GM19193 (cell line): Measurements from ENCODE around the gene CEP128.

Source experiments
- POLR2A ChIP-seq: IDR thresholded peaks from 4 replicates; pipeline ENCODE4 v1.6.1; 2011; ENCODE audit not compliant: insufficient read depth, insufficient read length; ENCODE audit errors: extremely low read depth

Gene CEP128

DNA sequence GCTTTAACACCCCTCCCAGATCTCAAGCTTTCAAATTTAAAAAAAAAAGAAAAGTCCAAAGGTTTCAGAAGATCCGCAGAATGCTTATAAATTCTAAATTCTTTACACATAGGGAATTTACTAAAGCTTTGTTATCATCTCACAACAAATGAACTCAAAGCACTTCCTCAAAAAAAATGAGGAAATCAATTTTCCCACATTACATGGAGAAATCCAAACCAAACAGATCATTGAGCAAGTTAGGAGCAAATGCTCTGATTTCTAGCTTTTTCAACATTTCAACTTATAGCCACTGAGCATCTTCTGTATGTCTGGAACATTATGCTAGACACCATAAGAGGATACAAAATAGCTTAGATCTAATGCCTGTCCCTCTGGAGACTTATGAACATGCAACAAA, 161.0 kb downstream of the CEP128 start:
- no peak for TF ChIP-seq POLR2A

- TF ChIP-seq POLR2A = no peak
Measured at GRCh38 chr14:80776657-80777056, 164.9 kb downstream of the CEP128 start.

DNA sequence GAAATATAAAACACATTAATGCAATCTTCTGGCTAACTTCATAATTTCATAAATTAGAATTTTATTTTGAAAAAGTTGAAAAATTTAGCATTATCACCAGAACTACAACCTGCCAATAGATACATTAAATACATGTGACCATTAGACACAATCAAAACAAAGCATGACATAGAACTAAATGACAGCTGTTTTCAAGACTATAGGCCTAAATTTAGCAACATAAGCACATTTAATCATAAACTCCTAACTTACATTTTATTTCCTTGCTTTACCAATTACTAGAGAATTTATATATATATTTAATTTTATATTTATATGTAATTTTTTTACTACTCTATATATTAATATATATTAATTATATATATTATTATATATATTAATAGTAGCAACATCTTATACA, 165.4 kb downstream of the CEP128 start:
- TF ChIP-seq POLR2A = no peak

DNA sequence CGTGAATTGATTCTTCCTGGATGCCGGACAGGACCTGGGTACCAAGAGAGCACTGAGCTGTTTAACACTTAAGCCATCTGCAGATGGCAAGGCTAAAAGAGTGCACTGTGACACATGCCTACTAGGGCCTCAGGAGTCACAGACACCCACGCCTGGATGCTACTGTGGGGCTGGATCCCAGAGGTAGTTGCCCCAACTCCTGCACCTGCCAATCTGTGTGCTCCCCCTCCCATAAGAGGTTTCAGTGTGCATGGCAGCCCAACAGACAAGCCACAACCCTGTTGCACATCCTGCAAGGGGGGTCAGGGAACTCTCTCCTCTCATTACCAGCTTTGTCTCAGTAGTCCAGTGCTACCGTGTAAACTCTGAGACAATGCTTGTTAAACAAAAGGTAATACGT, 169.0 kb downstream of the CEP128 start:
- no peak for TF ChIP-seq POLR2A

- no peak for TF ChIP-seq POLR2A
Measured at GRCh38 chr14:80771201-80771600, 170.3 kb downstream of the CEP128 start.

GRCh38 chr14:80770114-80770908, 171.2 kb downstream of the CEP128 start:
- TF ChIP-seq POLR2A = no peak

DNA sequence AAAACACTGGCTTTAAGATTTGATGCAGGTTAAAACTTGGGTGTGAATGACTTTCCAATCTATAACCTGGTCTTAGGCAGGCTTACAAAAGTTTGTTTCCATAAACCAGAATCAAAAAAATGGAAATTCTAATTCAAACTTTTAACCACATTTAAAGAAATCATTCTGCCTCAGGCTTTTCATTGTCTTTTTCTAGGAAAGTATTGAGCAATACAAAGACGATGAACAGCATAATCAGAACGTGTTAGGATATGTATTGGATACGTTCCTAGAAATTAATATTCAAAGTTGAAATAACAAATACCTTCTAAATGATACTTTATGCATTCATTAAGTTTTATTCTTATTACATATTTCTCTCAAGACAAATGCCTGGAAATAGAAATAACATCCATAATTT, 172.9 kb downstream of the CEP128 start:
- no peak for TF ChIP-seq POLR2A

DNA sequence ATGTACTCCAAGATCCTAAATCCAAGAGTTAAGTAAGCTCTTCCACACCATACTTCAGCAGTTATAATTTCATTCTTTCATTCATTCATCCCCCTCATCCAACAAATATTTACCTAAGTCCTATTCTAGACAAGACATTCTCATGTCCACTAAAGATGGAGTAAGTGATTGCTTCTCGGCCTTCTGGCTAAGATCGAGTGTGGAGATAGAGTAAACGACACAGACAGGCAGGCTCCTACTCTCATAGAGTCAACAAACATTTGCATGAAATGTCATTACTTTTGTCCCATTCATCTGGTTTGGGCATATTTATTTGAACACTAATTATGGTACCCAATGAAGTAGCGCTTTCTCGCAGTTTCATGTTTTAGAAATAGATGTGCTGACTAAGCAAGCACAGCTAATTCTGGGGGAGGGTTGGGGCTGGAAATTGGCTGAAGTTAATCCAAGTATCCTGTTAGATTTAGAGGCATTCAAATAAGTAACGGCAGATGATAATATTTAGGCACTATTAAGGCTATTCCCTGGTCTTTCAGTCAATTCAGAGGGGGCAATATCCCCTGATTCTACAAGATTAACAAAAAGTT, 176.5 kb downstream of the CEP128 start:
- no peak for TF ChIP-seq POLR2A

DNA sequence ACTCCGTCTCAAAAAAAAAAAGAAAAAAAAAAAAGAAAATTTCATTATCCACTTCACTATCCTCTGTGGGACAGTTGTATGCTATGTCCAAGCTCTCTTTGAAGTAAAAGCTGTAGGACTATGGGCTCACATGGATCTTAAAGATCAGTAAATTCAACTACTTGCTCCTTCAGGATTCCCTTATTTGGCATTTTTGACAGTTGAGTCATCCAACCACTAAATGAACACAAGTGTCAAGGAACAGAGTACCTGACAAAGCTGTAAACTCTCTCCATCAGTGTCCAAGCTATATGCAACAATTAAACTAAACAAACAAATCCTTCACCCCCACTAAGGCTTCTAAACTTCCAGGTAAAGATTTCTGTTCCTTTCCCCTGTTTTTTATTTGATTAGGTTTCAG, 177.0 kb downstream of the CEP128 start:
- no peak for TF ChIP-seq POLR2A

GRCh38 chr14:80762641-80763228, 178.8 kb downstream of the CEP128 start:
- TF ChIP-seq POLR2A = no peak

- TF ChIP-seq POLR2A = no peak
Measured at GRCh38 chr14:80754696-80755095, 186.8 kb downstream of the CEP128 start.

DNA sequence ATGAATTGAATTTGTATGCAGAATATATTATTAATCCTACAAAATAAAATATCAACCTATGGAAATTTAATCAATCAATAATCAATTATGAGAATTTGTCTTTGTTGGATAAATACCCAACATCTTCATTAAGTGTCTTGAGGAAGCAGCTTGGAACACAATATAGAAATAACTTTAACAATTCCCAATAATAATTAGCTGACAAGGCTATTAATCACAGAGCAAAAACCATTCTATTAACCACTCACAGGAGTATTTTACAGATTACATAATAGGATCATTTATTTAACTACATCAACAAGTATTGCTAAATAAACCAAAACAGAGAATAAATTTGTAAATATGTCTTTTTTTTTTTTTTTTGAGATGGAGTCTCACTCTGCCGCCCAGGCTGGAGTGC, 190.3 kb downstream of the CEP128 start:
- TF ChIP-seq POLR2A = no peak

GRCh38 chr14:80726211-80726610, 215.3 kb downstream of the CEP128 start:
- TF ChIP-seq POLR2A = no peak

DNA sequence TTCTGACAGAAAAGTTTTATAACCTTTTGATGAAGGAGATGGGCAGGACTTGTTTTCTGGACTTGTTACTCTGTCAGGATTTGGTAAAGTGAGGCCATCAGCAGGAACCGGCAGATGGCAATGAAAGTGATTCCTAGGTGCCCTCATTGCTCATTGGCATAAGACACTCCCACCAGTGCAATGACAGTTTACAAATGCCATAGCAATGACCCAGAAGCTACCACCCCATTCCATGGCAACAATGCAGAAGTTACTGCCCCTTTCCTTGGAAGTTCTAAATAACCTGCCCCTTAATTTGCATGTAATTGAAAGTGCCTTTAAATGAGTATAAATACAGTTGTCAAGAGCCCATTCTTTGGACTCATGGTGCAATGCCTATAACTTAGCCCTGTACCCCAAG, 222.6 kb downstream of the CEP128 start:
- TF ChIP-seq POLR2A = no peak

DNA sequence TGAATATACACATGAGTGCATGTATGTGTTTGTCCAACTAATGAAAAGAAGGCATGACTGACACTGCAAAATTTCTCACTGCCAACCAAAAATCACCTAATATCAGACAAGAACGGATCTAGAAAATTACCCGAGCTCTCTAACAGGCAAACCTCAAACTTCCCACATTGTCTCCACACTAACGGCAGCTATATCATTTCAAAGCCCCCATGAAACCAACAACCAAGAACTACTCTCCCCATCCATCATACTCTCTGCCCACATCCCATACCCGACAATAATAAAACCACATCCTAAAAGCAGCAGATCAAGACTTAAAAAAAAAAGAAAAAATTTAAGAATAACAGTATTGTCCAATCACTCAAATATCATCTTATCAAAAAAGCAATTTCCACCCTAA, 227.1 kb downstream of the CEP128 start:
- TF ChIP-seq POLR2A = no peak
